HepG2 (cell line): ENCODE results near the gene ZKSCAN3. TPM values are rescaled to one million over a fixed set of nuclear protein-coding genes. Genes with fewer than 3 reads are reported as not detected.

Experiments used
- ATAC-seq: fragments of 200-7000 bp; cut with Tn5 transposase; 3 replicates; pipeline ENCODE4 v1.9.1; 2020; ENCODE audit warnings: mild to moderate bottlenecking, moderate library complexity
- BruUV-seq: library from RNA; stranded (reverse); fragments of 400-500 nt; replicated peaks from 2 replicates; lab custom pipeline; 2021; lab: Mats Ljungman, UMichigan
- CTCF ChIA-PET: fragments of 300-600 bp; formaldehyde crosslinking; extraction: SDS; loops from one replicate; lab custom pipeline; 2021; ENCODE audit warnings: low total read pairs, inconsistent platforms, low intra/inter-chr PET ratio; lab: Yijun Ruan, JAX
- POLR2A ChIA-PET: fragments of 350-600 bp; sonication (Branson Sonifier 250); formaldehyde crosslinking; loops from one replicate; lab custom pipeline; 2020; ENCODE audit warnings: antibody characterized with exemption, inconsistent platforms; lab: Yijun Ruan, JAX
- DNase-seq: peaks from one replicate; pipeline ENCODE4 v3.0.0-alpha.2; 2015; ENCODE audit warnings: low spot score
- FAIRE-seq: peaks from 3 replicates; lab custom pipeline; 2011; peaks lifted over from hg19 to GRCh38; lab: Jason Lieb, UNC
- H2AFZ ChIP-seq: one replicate; pipeline ENCODE4 v1.6.1; 2011; ENCODE audit warnings: low read length, inconsistent platforms
- H3K27ac ChIP-seq: fragments of 300-600 bp; 3 replicates; pipeline ENCODE4 v1.8.0; 2011; ENCODE audit warnings: mixed run types, mild to moderate bottlenecking, mixed read lengths, low read length, inconsistent platforms; ENCODE audit not compliant: insufficient read depth; ENCODE audit errors: extremely low read length
- H3K27me3 ChIP-seq, 2 experiments: fragments of 200-600 bp in 1 of 2; 2 replicates in 1 of 2; 3 replicates in 1 of 2; pipeline versions ENCODE4 v1.6.0 to v1.8.0; 2011; ENCODE audit warnings: low read length in 2 of 2, mild to moderate bottlenecking in 2 of 2, moderate library complexity in 2 of 2, inconsistent platforms in 1 of 2; ENCODE audit not compliant: insufficient read depth in 2 of 2, control insufficient read depth in 1 of 2
- H3K36me3 ChIP-seq, 2 experiments: fragments of 200-600 bp in 1 of 2; replicated peaks in 1 of 2; 2 replicates in 1 of 2; 3 replicates in 1 of 2; pipeline versions ENCODE4 v1.5.1 to v1.8.0; 2011; ENCODE audit warnings: low read length in 2 of 2, inconsistent platforms in 1 of 2; ENCODE audit not compliant: insufficient read depth in 2 of 2, control insufficient read depth in 1 of 2
- H3K4me1 ChIP-seq: 2 replicates; pipeline ENCODE4 v1.5.1; 2012; ENCODE audit warnings: low read length, inconsistent platforms; ENCODE audit not compliant: insufficient read depth
- H3K4me2 ChIP-seq: 2 replicates; pipeline ENCODE4 v1.6.0; 2011; ENCODE audit warnings: low read depth, low read length, inconsistent platforms
- H3K4me3 ChIP-seq, 3 experiments: fragments of 200-600 bp in 1 of 3; sonication (generic), shearing (Covaris generic) in 1 of 3; replicated peaks in 1 of 3; 2 replicates each; pipeline ENCODE4 v1.5.1; 2011 to 2016; ENCODE audit warnings: low read length in 3 of 3, inconsistent platforms in 2 of 3, low read depth in 2 of 3, mild to moderate bottlenecking in 2 of 3, control low read depth in 1 of 3, mixed read lengths in 1 of 3; ENCODE audit not compliant: insufficient read depth in 1 of 3
- H3K79me2 ChIP-seq: one replicate; pipeline ENCODE4 v1.6.1; 2011; ENCODE audit warnings: low read length, inconsistent platforms; ENCODE audit not compliant: insufficient read depth
- H3K9ac ChIP-seq: 2 replicates; pipeline ENCODE4 v1.6.0; 2011; ENCODE audit warnings: mild to moderate bottlenecking, low read depth, low read length, inconsistent platforms; ENCODE audit not compliant: insufficient read depth
- H3K9me3 ChIP-seq: 2 replicates; pipeline ENCODE4 v1.5.1; 2012; ENCODE audit warnings: mild to moderate bottlenecking, low read length
- H4K20me1 ChIP-seq: 2 replicates; pipeline ENCODE4 v1.6.0; 2011; ENCODE audit warnings: inconsistent platforms, mild to moderate bottlenecking, low read length, moderate library complexity; ENCODE audit not compliant: insufficient read depth
- ATF7-NPFF ChIP-seq: sonication (generic); formaldehyde crosslinking; IDR thresholded peaks from 2 replicates; pipeline ENCODE4 v1.8.1; 2023; ENCODE audit warnings: mild to moderate bottlenecking, low read depth, missing genetic modification reagents, moderate library complexity
- MAFK ChIP-seq, 2 experiments: IDR thresholded peaks in 1 of 2; conservative IDR thresholded peaks in 1 of 2; 2 replicates each; pipeline ENCODE4 v1.6.1; 2011; ENCODE audit warnings: improper control_type of control experiment in 2 of 2, low read length in 2 of 2
- PRDM15 ChIP-seq: sonication (generic); formaldehyde crosslinking; IDR thresholded peaks from 2 replicates; pipeline ENCODE4 v1.4.0; 2020; ENCODE audit warnings: missing genetic modification reagents
- ZNF337 ChIP-seq: sonication (generic); formaldehyde crosslinking; IDR thresholded peaks from 2 replicates; pipeline ENCODE4 v1.5.1; 2020; ENCODE audit warnings: missing genetic modification reagents, low read depth, mild to moderate bottlenecking, borderline replicate concordance
- ZNF460 ChIP-seq: sonication (generic); formaldehyde crosslinking; IDR thresholded peaks from 2 replicates; pipeline ENCODE4 v1.5.1; 2020; ENCODE audit warnings: missing genetic modification reagents, mild to moderate bottlenecking, borderline replicate concordance
- ZNF644 ChIP-seq: IDR thresholded peaks from 2 replicates; pipeline ENCODE4 v1.6.1; 2016; ENCODE audit warnings: low read depth
- ZNF678 ChIP-seq: sonication (generic); formaldehyde crosslinking; IDR thresholded peaks from 2 replicates; pipeline ENCODE4 v1.4.0; 2020; ENCODE audit warnings: mild to moderate bottlenecking, missing genetic modification reagents
- WGBS: methylation state at CpG from one replicate; pipeline ENCODE4 v1.1.6; 2017; ENCODE audit warnings: low lambda C conversion rate; 5-methylcytosine and 5-hydroxymethylcytosine counted together
- in situ Hi-C: cut with HindIII; loops from 2 replicates; pipeline ENCODE4 v1.10.0; 2017; ENCODE audit warnings: low pct_unique_long_range_greater_than_20kb; ENCODE audit not compliant: extremely low pct_ligation_motif_present
- intact Hi-C: fragments of 100-400 bp; cut with micrococcal nuclease; formaldehyde crosslinking; loops from one replicate; pipeline ENCODE4 v1.10.0; 2022; ENCODE audit not compliant: unreplicated experiment
- polyA plus RNA-seq, 8 experiments: library from polyadenylated mRNA; depleted of rRNA in 3 of 8; stranded (reverse) in 7 of 8; unstranded in 1 of 8; fragments of >200 nt; fragmentation: Illumina TruSeq in 4 of 8; extraction: Trizol in 4 of 8; gene quantifications; 2 replicates each; pipeline versions ENCODE4 v1.2.1 to v1.2.3, GENCODE V29; 2011 to 2016; ENCODE audit warnings: low read depth in 4 of 8, missing spikeins in 1 of 8, mixed read lengths in 1 of 8; ENCODE audit not compliant: insufficient read depth in 1 of 8
- total RNA-seq, 5 experiments: library from RNA; depleted of rRNA; stranded (reverse); fragments of >200 nt; fragmentation: Illumina TruSeq; extraction: Trizol; gene quantifications; 2 replicates each; pipeline ENCODE4 v1.2.3, GENCODE V29; 2016; ENCODE audit warnings: low read depth in 1 of 5

Gene ZKSCAN3
- total and polyA plus RNA-seq, 2 of the 13 experiments (the other 11 are each of a cell fraction or from before 2014, with no cell fraction given): 3.3 to 7.4 TPM

- Histone ChIP-seq H3K4me1 (peaks cover 40% of the 10 kb centered on the region), H4K20me1 (no peaks in the 10 kb centered on the region), H3K4me3 (no peak overlapping the region), H3K9me3 (no peaks in the 10 kb centered on the region), H3K36me3 (no peaks in the 10 kb centered on the region), H3K27ac (no peak overlapping the region), H3K79me2 (peaks cover 26% of the 10 kb centered on the region), H3K4me2 (no peak overlapping the region), H3K27me3 (no peaks in the 10 kb centered on the region; a peak in 1 of 5 replicates), H2AFZ (no peak overlapping the region)
- intact Hi-C loops: no loop called here
- BruUV-seq: no TSS peak
- in situ Hi-C loops: no loop called here
- no peak for ATAC-seq
- WGBS: 96% methylated on average over 3 of the region's 3 CpGs
- CTCF ChIA-PET: no interaction called here
- FAIRE-seq: no peak
- no peak for DNase-seq
- POLR2A ChIA-PET: interaction anchor here (1.9 kb wide), 1 partner anchor 17 kb away, joined by 9 read pairs; the partner anchor contains the start of gene ZSCAN31
- TF ChIP-seq ZNF678 (CRISPR knock-in tag) (no peak), ZNF337 (CRISPR knock-in tag) (no peak), ATF7-NPFF (CRISPR knock-in tag) (no peak), ZNF460 (CRISPR knock-in tag) (no peak), MAFK (conservative IDR thresholded peaks at IDR 0.05 in 1 of 2, IDR thresholded peaks at IDR 0.05 in 1 of 2; ENCODE audit: low read length in 2 of 2) (peak; percentile 18 to 21; a peak in 1 of 4 replicates), PRDM15 (CRISPR knock-in tag) (no peak), ZNF644 (no peak)
- TF ChIP-seq, all 625 proteins: peak for 1
- no peak overlapping the region for H3K9ac ChIP-seq
Measured at GRCh38 chr6:28353356-28353755, 3.6 kb downstream of the ZKSCAN3 start.
